SK-N-MC (cell line): Measurements from ENCODE around the gene CNMD.

Experiments used
- EZH2 ChIP-seq: fragments of 200-600 bp; sonication (generic); IDR thresholded peaks from one replicate; pipeline ENCODE4 v1.6.1; 2017; ENCODE audit warnings: antibody characterized with exemption
- FOXP2 ChIP-seq: optimal IDR thresholded peaks from 2 replicates; pipeline ENCODE3; 2011; ENCODE audit warnings: mild to moderate bottlenecking, moderate library complexity; ENCODE audit not compliant: insufficient read depth; ENCODE audit errors: extremely low read length, control extremely low read depth
- POLR2AphosphoS5 ChIP-seq: IDR thresholded peaks from 2 replicates; pipeline ENCODE4 v1.6.1; 2012; ENCODE audit warnings: mild to moderate bottlenecking, low read depth, low read length, borderline replicate concordance

DNA sequence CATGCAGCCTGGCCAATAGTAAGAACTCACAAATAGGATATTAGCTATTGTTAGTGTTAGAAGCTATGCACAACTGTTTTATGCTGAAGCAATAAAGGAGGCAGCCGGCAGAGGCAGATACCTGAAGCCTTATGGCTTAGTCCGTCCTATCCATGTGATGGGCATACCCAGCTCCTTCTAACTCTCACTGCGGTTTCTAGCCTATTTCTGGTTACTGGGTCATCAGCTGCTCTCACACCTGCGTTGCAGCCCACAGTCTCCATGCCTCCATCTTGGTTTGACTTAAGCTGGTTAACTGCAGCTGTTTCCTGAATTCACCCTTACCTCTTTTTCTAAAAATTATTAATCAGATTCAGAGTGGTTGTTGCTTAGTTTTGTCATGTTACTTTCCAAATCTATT is 40.5 kb upstream of the CNMD start:
- TF ChIP-seq POLR2AphosphoS5, result no peak
- no peak for TF ChIP-seq EZH2
- TF ChIP-seq FOXP2, result no peak
